ENCODE data around the gene TCEA3.

Gene TCEA3

GRCh38 chr1:23446661-23447310 lies 22.2 kb upstream of the TCEA3 start:
- DNase-seq (ENCODE audit: low read depth in 2 of 2): no peak

DNA sequence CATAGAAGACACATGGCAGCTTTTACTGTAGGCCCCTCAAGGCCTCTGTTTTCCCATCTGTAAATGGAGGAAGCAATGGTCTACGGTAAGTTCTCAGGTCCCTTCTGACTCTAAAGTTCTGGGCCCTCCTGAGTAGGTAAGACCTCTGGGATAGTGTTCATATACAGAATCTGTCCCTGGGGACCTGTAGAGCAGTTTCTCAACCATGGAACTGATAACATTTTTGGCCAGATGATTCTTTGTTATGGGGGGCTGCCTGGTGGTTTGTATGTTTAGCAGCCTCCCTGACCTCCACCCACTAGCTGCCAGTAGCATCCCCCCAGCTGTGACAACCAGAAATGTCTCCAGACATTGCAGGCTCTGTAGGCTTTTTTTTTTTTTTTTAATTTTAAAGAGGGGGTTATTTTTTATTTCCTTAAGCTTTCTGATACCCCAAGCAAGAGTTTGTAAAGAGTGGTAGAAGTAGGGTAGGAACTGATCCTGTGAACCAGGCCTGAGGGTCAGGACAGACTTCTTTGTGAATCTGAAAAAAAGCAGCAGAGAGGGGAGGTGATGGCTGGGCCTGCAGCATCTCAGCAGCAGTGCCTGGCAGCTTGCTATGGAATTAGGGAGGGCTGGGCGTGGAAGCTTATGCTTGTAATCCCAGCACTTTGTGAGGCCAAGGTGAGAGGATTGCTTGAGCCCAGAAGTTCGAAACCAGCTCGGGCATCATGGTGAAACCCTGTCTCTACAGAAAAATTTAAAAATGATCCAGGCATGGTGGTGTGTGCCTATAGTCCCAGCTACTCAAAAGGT lies 20.2 kb upstream of the TCEA3 start:
- no peak for DNase-seq (ENCODE audit: low read depth in 2 of 2)

DNA sequence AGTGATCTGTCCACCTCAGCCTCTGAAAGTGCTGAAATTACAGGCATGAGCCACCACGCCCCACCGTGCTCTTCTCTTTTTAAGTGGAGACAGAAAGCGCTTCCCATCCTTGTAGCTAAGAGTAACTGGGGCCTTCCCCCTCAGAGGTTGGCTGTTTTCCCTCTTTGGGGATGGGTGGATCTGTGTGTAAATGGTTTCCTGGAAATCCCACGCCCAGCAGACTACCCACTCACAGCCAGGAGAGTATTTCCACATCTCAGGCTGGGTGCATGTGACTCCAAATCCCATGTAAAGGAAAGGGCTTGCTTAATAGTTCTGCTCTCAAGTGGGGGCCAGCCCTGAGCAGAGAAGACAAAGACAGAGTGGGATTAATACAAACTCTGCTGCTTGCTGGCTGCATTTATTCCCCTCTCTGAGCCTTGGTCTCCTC lies 19.6 kb upstream of the TCEA3 start:
- DNase-seq (ENCODE audit: low read depth in 2 of 2): peak; percentile 73 to 75

DNA sequence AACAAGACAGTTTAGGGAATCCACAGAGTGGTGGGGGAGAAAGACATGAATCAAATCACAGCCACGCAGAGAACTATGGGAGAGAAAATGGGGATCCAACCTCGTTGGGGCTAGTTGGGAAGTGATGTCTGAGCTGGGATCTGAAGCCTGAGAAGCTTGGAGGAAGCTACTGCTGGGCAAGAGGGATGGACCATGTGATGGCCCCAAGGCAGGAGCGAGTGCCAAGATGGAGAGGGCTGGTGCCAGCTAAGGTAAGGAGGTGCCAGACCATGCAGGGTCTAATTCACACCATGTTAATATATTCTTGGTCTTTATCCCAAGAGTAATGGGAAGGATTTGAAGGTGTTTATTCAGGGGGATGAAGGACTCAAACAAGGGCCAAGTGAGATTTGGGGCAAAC lies 18.2 kb upstream of the TCEA3 start:
- no peak for DNase-seq (ENCODE audit: low read depth in 2 of 2)

GRCh38 chr1:23441446-23442148 lies 17.0 kb upstream of the TCEA3 start:
- no peak for DNase-seq (ENCODE audit: low read depth in 2 of 2)

- DNase-seq (ENCODE audit: low read depth in 2 of 2): no peak
Measured at GRCh38 chr1:23438545-23438944, 14.0 kb upstream of the TCEA3 start.

- DNase-seq (ENCODE audit: low read depth in 2 of 2): no peak
Measured at GRCh38 chr1:23437355-23437664, 12.8 kb upstream of the TCEA3 start.

DNA sequence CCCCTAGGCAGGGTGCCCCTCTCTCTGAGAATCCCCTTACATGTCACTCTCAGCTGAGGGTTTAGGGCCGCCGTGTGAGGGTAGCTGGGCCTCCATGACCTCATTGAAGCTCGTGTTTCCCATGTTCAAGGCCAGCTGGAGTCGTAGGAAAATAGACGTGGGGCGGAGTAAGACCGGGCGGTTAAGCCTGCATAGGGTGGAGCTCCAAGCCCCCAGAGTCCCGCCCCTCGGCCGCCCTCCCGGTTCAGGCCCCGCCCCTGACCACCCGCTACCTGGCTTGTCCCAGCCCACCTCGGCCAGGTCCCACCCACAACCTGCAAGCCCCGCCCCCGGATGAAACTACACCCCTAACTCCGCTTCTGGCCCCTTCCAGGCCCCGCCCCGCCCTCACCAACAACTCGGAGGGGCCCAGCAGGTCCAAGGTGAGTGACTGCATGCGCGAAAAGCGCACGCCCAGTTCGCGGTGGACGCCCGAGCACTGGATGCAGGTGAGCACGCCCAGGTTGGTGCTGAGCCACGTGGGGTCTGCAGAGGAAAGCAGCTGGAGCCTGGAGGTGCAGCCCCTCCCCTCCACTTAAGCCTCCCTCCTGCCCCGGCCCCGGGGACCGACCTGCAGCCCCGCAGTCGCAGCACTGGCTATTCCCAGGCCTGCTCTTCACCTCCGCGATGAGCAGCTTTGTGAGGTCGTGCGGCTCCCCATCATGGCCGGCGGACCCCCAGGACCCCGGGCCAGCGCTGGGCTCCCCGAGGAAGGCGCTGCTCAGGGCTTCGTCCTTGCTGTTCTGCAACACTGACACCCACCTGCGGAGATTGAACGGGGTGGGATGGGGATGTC lies 12.2 kb upstream of the TCEA3 start:
- no peak for DNase-seq (ENCODE audit: low read depth in 2 of 2)

- no peak for DNase-seq (ENCODE audit: low read depth in 2 of 2)
Measured at GRCh38 chr1:23434260-23434775, 9.8 kb upstream of the TCEA3 start.

DNA sequence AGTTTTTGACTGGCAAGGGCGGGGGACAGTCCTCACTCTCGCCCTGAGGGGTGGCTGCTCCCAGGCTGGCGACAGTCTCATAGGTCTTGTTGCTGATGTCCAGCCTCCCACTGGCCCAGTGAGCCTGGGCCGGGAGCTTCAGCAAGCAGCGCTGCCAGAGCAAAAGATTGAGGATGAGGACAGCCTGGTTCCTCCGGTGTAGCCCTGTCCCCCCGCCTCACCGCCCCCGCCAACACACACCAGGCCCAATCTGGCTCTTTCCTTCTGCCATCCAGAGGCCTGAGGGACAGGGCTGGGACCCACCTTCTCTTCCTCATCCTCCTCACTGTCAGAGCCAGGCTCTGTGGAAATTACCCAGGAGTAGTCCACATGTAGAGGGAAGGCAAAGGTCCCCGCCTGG lies 8.6 kb upstream of the TCEA3 start:
- DNase-seq (ENCODE audit: low read depth in 2 of 2): no peak

- DNase-seq (ENCODE audit: low read depth in 2 of 2): no peak
Measured at GRCh38 chr1:23431431-23431830, 6.9 kb upstream of the TCEA3 start.

GRCh38 chr1:23430803-23431202 lies 6.3 kb upstream of the TCEA3 start:
- no peak for DNase-seq (ENCODE audit: low read depth in 2 of 2)

- DNase-seq (ENCODE audit: low read depth in 2 of 2): no peak
Measured at GRCh38 chr1:23428136-23428905, 3.8 kb upstream of the TCEA3 start.

DNA sequence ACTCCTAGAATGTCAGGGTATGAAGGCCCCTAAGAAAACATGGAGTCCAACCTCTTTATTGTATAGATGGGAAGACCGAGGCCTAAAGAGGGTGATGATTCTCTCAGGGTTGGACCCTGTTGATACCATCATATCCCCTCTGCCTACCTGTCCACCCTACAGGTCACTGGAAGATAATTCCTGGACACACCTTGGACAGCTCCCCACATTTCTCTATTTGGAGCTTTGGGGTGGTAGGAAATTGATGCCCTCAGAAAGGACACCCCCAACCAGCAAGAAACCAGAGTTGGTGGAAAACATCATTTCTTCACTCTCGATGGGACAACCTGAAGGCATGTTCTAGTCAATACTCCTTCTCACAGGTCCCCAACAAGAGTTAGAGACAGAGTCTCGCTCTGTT lies 3.0 kb upstream of the TCEA3 start:
- DNase-seq (ENCODE audit: low read depth in 2 of 2): no peak

DNA sequence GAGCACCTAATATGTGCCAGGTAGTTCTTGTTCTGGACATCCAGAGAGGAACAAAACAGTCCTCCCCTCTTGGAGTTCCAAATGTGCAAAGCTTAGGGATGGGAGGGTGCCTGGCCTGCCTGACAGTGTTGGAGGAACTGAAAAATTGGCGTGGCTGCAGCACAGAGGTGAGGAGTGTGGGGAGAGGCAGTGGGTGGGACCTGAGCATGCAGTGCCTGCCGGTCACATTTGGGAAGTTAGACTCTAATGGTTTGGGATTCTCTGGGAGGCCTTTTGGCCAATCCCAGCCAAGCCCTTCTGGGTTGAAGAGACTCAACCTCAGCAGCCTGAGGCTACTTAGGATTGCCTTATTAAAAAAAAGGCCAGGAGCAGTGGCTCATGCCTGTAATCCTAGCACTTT lies 2.3 kb upstream of the TCEA3 start:
- no peak for DNase-seq (ENCODE audit: low read depth in 2 of 2)

DNA sequence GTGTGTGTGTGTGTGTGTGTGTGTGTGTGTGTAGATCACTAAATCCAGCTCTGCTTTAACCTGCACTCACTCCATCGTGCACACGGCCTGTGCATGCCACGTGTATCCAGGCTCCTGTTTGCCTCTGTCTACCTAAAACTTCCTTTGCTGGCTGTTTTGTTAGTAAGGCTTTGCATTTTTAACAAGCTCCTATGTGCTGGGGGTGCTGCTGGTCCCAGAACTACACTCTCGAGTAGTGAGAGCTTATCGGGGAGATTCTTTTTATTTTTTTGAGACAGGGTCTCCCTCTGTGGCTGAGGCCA lies 596 bp upstream of the TCEA3 start:
- DNase-seq (ENCODE audit: low read depth in 2 of 2): no peak

DNA sequence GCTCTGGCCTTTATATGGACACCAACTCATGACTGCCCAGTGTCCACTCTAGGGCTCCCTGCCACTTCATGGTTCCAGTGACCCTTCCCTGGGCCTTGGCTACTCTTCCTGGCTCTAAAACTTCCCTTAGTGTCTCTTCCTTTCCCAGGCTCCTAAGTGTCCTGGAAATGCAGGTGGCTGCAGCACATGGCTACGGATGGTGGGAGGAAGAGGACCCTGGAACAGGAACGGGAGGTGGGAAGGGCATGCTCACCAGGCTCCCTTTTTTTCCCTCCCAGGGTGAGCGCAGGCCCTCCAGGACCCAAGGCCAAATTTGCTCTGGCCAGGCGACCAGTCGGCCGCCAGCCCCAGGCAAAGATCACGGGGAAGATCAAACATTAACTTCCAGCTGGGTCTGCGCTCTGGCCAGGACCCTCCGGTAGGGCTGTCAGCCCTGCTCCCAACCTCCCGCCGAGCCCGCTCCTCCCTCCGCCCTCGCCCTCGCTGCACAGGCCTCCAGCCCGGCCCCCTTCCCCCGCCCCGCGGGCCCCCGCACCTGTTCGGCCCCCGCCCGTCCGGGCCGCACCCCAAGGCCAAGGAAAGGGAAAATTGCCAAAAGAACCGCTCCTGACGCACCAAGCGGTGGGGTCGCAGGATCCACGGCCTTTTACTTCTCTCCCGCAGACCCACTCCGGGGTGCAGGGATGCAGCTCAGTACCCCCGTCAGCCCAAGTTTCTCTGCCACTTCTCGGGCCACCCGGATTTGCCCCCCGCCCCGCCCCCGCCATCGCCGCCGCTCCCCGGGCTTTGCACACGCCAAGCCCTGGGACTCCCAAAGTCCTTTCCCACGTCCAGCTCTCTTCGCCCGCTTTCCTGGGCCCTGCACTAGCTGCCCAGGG lies 894 bp downstream of the TCEA3 start:
- no peak for DNase-seq (ENCODE audit: low read depth in 2 of 2)

GRCh38 chr1:23422941-23423340 lies 1.6 kb downstream of the TCEA3 start:
- no peak for DNase-seq (ENCODE audit: low read depth in 2 of 2)

- DNase-seq (ENCODE audit: low read depth in 2 of 2): peak in 1 of 2 experiments; percentile 47
Measured at GRCh38 chr1:23422241-23422877, 2.2 kb downstream of the TCEA3 start.

GRCh38 chr1:23421753-23422240 lies 2.8 kb downstream of the TCEA3 start:
- DNase-seq (ENCODE audit: low read depth in 2 of 2): no peak
